DMS114 treated with DMSO at 0.1 percent for 48 hours (cell line): ENCODE results near the gene ERC2.

Experiments
- DNase-seq: peaks from one replicate; lab custom pipeline; 2025; ENCODE audit not compliant: unreplicated experiment; lab: John Stamatoyannopoulos, UW

Gene ERC2

DNA sequence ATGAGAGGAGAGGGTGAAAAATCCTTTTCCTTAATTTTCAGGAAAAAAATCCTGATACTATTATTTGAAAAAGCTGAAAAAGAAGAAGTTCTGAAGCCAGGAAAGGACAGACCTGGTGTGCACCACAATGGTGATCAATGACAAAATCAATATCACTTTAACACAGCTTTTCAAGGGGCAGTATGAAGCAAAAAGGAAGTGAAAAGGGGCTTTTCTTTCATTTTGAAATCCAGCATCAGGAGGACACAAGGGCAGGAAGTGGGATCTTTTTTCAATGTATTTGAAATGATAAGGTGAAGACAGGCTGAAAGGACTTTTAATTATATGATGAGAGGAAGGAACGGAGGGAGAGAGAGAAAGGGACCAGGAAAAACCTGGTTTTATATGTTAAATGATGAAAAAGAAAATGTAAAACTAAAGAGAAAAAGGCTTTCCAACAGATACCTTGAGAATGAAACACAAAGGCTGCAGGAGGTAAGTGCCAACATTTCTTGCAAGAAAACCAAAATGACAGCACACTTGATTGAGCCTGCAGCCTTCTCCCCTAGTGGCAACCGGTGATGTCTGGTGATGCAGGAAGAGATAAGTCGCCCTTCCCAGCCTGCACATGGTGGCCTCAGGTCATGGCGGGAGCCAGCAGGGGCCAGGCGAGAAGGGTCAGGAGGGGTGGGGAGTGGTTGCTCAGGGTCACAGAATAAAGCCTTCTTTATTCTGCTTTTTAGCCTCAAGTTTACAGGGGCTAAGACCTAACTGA lies 744.4 kb downstream of the ERC2 start:
- DNase-seq, result no peak

GRCh38 chr3:55721716-55722484 lies 746.4 kb downstream of the ERC2 start:
- DNase-seq, result no peak

- no peak for DNase-seq
These were observed 747.7 kb downstream of the ERC2 start for GRCh38 chr3:55720614-55721013.

DNA sequence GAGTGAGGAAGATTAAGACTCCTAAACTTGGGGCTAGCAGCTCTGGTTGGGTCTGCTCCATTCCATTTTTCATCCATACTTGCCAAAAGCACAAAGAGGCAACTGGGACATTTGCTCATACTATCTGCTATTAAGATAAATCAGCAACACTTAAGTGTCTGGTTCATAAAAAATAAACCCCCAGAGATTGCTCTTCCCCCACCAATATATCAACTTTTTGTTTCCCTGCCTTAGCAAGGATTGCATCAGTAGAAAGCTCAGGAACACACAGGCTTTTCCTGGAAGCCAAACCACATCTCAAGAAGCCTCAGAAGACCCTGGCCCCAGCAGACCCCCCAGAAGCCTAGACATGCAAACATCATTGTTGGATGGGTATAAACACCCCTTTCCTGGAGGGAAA lies 748.8 kb downstream of the ERC2 start:
- DNase-seq, result no peak

DNA sequence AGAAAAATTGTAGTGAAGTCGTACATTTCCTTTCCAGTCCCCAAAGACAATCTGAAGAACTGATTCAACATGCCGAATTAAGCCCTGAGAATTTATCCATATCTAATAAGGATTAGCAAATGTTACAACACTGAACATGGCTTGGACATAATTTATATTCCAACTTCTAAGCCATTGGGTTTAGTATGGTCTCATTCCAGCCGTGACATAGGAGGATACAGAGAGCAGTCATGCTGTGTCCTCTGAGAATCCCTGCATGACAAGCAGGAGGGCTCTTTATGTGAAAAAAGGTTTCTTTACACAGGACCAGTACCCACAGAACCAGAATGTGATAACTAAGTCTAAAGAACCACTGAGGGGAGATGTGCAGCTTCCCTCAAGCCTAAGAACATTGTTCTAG lies 749.3 kb downstream of the ERC2 start:
- no peak for DNase-seq

DNA sequence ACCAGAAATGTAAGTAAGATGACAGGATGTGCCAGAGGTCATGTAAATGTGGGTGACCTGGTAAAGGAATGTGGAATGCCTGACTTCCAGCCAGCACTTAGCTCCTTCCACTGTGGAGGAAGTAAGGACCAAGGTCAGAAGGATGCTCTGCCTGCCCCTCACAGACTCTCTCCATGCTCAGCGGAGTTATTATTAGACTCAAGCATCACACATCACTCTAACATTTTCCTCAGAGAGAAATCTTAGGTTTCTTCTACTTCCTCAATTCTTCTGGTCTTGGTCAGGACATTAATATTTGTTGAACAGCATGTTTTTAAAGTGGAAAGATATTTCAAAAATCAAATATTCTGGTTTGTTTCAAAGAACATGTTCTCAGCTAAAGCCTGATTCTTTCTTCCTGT lies 749.7 kb downstream of the ERC2 start:
- DNase-seq, result no peak

- no peak for DNase-seq
These were observed 750.2 kb downstream of the ERC2 start for GRCh38 chr3:55718074-55718473.

GRCh38 chr3:55717481-55717880 lies 750.8 kb downstream of the ERC2 start:
- no peak for DNase-seq

DNA sequence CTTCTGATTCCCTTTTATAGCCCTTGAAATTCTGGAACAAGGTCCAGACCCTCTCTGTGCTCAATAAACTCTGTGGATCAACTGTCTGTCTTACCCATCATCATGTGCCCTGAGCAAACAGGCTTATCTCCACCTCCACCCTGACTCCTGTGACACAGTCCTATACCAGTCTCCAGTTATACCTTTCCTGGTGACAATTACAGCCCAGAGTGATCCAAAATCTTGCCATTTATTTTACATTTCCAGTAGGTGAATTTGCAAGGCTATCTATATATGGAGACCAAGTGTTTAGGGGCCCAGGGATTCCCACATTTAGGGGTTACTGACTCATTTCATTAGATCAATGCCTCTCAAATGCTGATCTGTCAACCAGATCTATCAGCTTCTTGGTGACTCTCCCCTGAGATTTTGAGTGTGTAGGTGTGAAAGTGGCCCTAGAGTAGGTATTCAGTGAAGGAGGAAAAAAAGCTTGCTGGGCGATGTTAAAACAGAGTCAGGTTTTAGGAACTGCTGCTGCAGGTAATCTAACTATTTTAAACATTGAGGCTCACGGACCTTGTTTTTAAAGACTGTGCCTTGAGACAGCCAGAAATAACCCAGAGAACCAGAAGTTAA lies 751.5 kb downstream of the ERC2 start:
- no peak for DNase-seq

GRCh38 chr3:55716044-55716443 lies 752.2 kb downstream of the ERC2 start:
- DNase-seq, result no peak

GRCh38 chr3:55714057-55714456 lies 754.2 kb downstream of the ERC2 start:
- no peak for DNase-seq

DNA sequence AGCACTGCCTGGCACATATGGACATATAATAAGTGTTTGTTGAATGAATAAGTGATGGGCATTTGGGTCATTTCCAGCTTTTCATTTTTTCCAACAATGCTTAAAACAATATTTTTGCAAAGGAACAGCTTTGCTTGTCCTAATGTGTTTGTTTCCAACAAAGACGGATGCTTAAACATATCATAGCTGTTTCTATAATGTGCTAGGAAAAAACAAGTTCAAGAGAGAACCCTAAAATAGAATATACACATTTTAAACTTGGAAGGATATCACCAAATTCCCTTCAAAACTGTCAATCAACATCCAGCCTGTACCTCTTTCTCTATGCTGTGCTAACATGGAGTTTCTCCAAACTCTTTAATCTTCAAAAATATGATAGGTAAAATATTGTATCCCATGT lies 756.6 kb downstream of the ERC2 start:
- no peak for DNase-seq

DNA sequence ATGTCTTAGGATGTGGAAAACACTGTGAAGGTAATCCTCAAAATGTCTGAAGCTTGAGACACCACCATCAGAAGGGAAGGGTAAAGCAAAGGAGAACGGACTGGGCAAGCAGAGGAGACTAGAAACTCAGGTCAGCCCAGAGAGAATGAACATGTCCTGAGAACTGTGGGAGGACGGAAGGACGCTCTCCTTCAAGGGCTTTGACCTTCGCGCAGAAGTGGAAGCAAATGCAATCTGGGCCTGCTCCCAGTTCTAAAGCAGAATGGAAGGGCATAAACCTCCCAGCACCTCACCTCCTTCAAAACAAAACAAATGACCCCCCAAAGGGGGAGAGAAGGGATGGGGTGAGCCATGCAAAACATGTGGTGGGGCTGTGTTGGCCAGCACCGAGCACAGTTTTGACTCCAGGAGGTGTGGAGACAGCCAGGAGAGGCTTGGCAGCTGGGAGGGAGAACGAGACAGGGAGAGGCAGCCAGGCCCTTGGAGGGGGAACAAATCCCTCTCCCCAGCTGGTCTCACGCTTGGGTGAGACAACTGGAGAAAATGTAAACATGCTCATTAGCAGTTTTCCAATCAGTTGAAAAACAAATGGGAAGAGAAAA lies 758.8 kb downstream of the ERC2 start:
- DNase-seq, result no peak

GRCh38 chr3:55708921-55709320 lies 759.3 kb downstream of the ERC2 start:
- no peak for DNase-seq

DNA sequence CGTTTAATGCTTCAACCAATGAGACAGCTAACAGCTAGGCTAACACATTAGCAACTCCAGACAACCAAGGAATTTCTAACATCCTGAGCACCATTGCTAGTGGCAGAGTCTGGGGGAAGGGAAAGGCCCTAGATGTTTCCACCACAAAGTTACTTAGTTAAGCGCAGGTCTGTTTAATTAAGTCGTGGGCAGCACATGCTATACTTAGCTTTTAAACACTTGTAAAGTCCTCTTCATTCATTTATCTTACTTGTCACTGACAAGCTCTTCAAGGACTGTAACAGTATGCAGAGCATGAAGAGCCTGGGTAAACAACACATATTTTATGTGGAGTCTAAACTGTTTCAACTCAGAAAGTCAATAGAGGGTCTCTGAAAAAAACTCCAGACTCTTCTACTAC lies 760.0 kb downstream of the ERC2 start:
- no peak for DNase-seq

DNA sequence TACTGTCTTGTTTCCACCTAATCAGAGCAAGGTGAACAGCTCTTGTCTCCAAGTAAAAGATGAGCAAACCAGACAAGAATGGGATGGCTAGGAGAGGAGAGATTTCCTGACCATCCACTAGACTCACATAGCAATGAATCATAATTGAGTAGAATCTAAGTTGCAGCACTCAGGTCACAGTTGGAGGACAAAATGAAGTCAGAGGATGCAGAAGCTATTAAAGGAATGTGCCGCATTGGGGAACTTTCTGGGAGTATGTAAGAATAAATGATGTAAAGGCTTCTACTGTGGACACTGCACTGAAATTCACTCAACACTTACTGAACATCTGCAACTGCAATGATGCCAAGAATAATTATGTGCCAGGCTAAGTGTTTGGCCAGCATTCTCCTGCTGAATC lies 763.7 kb downstream of the ERC2 start:
- DNase-seq, result no peak

DNA sequence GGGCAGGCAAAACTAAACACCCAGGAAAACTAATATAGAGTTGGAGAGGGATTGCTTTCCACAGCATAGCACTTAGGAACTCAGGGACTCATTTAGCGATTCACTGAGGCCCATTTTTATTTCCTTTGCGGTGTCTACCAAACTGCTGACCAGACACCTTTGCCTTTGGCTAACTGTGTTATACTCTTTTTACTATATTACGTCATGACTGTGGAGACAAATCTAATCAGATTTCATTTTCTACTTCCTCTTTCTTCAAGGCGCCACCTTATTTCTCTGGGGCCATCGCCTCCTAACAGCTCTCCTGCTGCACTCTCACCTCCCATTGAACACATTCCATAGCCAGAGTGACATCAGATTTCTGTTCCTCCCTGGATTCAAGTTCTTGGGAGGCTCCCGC lies 765.4 kb downstream of the ERC2 start:
- no peak for DNase-seq

DNA sequence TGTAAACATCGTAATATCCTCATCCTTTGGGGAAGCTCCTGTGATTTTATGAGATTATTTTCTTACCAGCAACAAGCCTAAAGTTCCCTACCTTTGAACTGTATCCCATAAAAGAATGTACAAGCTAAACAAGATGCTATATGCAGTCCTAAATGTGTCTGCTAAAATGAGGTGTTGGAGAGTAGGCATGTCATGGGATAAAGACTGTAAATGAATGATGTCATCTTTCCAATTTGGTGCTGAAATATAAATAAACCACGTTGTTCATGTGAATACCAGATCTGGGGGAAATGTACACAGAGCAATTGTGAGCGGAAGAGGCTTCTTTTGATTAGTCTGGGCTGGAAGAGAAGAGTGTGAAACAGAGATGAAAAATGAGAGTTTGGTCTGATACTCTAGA lies 766.3 kb downstream of the ERC2 start:
- DNase-seq, result no peak

GRCh38 chr3:55698831-55699230 lies 769.4 kb downstream of the ERC2 start:
- no peak for DNase-seq

- DNase-seq, result no peak
These were observed 770.9 kb downstream of the ERC2 start for GRCh38 chr3:55697177-55697865.

- DNase-seq, result no peak
These were observed 775.2 kb downstream of the ERC2 start for GRCh38 chr3:55692957-55693558.
